ENCODE results near the gene HSPA9. TPM values are rescaled to one million over a fixed set of nuclear protein-coding genes. Genes with fewer than 3 reads are reported as not detected.

Gene HSPA9
- total and polyA plus RNA-seq, 2 of the 13 experiments (the other 11 are each of a cell fraction or from before 2014, with no cell fraction given) = 165 to 478 TPM

GRCh38 chr5:138620663-138621224 lies 45.5 kb upstream of the HSPA9 start:
- in situ Hi-C loops (cut with HindIII; ENCODE audit: extremely low pct_ligation_motif_present, low pct_unique_long_range_greater_than_20kb) = no loop called here
- Histone ChIP-seq H3K4me3 (replicated peaks in 1 of 3; ENCODE audit: insufficient read depth in 1 of 3, low read depth in 2 of 3, low read length in 3 of 3) (no peak overlapping the region), H3K9ac (ENCODE audit: insufficient read depth, low read depth, low read length) (no peak overlapping the region), H3K4me2 (ENCODE audit: low read depth, low read length) (no peak overlapping the region), H3K9me3 (ENCODE audit: low read length) (no peaks in the 10 kb centered on the region), H3K36me3 (replicated peaks in 1 of 2; ENCODE audit: control insufficient read depth in 1 of 2, insufficient read depth in 2 of 2, low read length in 2 of 2) (no peaks in the 10 kb centered on the region), H3K4me1 (ENCODE audit: insufficient read depth, low read length) (peaks cover 8% of the 10 kb centered on the region), H3K27ac (ENCODE audit: extremely low read length, insufficient read depth, low read length) (no peak overlapping the region), H3K27me3 (ENCODE audit: control insufficient read depth in 1 of 2, insufficient read depth in 2 of 2, low read length in 2 of 2) (peaks cover 0 to 4% of the 10 kb centered on the region in 2 experiments; a peak in 1 of 5 replicates), H4K20me1 (ENCODE audit: insufficient read depth, low read length) (no peaks in the 10 kb centered on the region), H2AFZ (ENCODE audit: low read length) (no peak overlapping the region), H3K79me2 (ENCODE audit: insufficient read depth, low read length) (no peaks in the 10 kb centered on the region)
- POLR2A ChIA-PET = no interaction called here
- intact Hi-C loops (cut with micrococcal nuclease; ENCODE audit: unreplicated experiment) = no loop called here
- CTCF ChIA-PET (ENCODE audit: low intra/inter-chr PET ratio, low total read pairs) = no interaction called here
- DNase-seq (ENCODE audit: low spot score) (no peak), ATAC-seq (no peak), FAIRE-seq (no peak)
- no TSS peak for BruUV-seq (replicated peaks)
- WGBS (ENCODE audit: low lambda C conversion rate) = 28% methylated on average over 4 of the region's 4 CpGs
- no peak for TF ChIP-seq TOE1 (CRISPR knock-in tag; IDR thresholded peaks at IDR 0.05)
- TF ChIP-seq NR0B2 (CRISPR knock-in tag; IDR thresholded peaks at IDR 0.05) = no peak
- TF ChIP-seq KAT2B (IDR thresholded peaks at IDR 0.05; ENCODE audit: borderline replicate concordance, low read depth, low read length) = no peak
- no peak for TF ChIP-seq IRX3 (CRISPR knock-in tag; IDR thresholded peaks at IDR 0.05; ENCODE audit: borderline replicate concordance, low read depth)
- no peak for TF ChIP-seq TCF7L2 (IDR thresholded peaks at IDR 0.05; ENCODE audit: low read depth, low read length)
- no peak for TF ChIP-seq KLF6 (CRISPR knock-in tag; IDR thresholded peaks at IDR 0.05)

GRCh38 chr5:138616508-138616907 lies 41.3 kb upstream of the HSPA9 start:
- Histone ChIP-seq H3K36me3 (replicated peaks in 1 of 2; ENCODE audit: control insufficient read depth in 1 of 2, insufficient read depth in 2 of 2, low read length in 2 of 2) (no peaks in the 10 kb centered on the region), H2AFZ (ENCODE audit: low read length) (no peak overlapping the region), H3K4me3 (replicated peaks in 1 of 3; ENCODE audit: insufficient read depth in 1 of 3, low read depth in 2 of 3, low read length in 3 of 3) (no peak overlapping the region), H3K27me3 (ENCODE audit: control insufficient read depth in 1 of 2, insufficient read depth in 2 of 2, low read length in 2 of 2) (peaks cover 1 to 4% of the 10 kb centered on the region in 2 experiments; a peak in 2 of 5 replicates), H3K4me2 (ENCODE audit: low read depth, low read length) (no peak overlapping the region), H3K9ac (ENCODE audit: insufficient read depth, low read depth, low read length) (no peak overlapping the region), H3K79me2 (ENCODE audit: insufficient read depth, low read length) (no peaks in the 10 kb centered on the region), H3K27ac (ENCODE audit: extremely low read length, insufficient read depth, low read length) (no peak overlapping the region), H4K20me1 (ENCODE audit: insufficient read depth, low read length) (no peaks in the 10 kb centered on the region), H3K4me1 (ENCODE audit: insufficient read depth, low read length) (peaks cover 12% of the 10 kb centered on the region), H3K9me3 (ENCODE audit: low read length) (no peaks in the 10 kb centered on the region)
- ChIA-PET CTCF (ENCODE audit: low intra/inter-chr PET ratio, low total read pairs) (no interaction called here), POLR2A (no interaction called here)
- ATAC-seq (no peak), FAIRE-seq (no peak), DNase-seq (ENCODE audit: low spot score) (no peak)
- no TSS peak for BruUV-seq (replicated peaks)
- in situ Hi-C loops (cut with HindIII; ENCODE audit: extremely low pct_ligation_motif_present, low pct_unique_long_range_greater_than_20kb) (no loop called here), intact Hi-C loops (cut with micrococcal nuclease; ENCODE audit: unreplicated experiment) (no loop called here)
- 68% methylated on average over 5 of the region's 5 CpGs for WGBS (ENCODE audit: low lambda C conversion rate)
- no peak for TF ChIP-seq ZNF557 (CRISPR knock-in tag; IDR thresholded peaks at IDR 0.05)
- no peak for TF ChIP-seq FOXP1 (IDR thresholded peaks at IDR 0.05)
- TF ChIP-seq FOXP1 (CRISPR knock-in tag; IDR thresholded peaks at IDR 0.05) = no peak
- TF ChIP-seq ZBTB4 (CRISPR knock-in tag; IDR thresholded peaks at IDR 0.05; ENCODE audit: borderline replicate concordance) = no peak
- TF ChIP-seq SNAI1 (CRISPR knock-in tag; IDR thresholded peaks at IDR 0.05; ENCODE audit: borderline replicate concordance) = no peak
- no peak for TF ChIP-seq ZBTB10 (CRISPR knock-in tag; IDR thresholded peaks at IDR 0.05; ENCODE audit: borderline replicate concordance)
- TF ChIP-seq ELF3 (CRISPR knock-in tag; IDR thresholded peaks at IDR 0.05) = no peak
